ENCODE measurements around the gene PIKFYVE. TPM values are rescaled to one million over a fixed set of nuclear protein-coding genes. Genes with fewer than 3 reads are reported as not detected.

PIKFYVE gene
- total and polyA plus RNA-seq, 2 of the 8 experiments (the other 6 are each of a cell fraction or from before 2014, with no cell fraction given) = 8.8 to 33.5 TPM

GRCh38 chr2:208239770-208240493 is 26.1 kb upstream of the PIKFYVE start:
- H3K36me3 ChIP-seq (ENCODE audit: control insufficient read depth in 2 of 4, insufficient read depth in 4 of 4, low read length in 3 of 4) = peaks cover 25 to 87% (median 59%) of the 10 kb centered on the region in 4 experiments
- H4K5ac ChIP-seq (ENCODE audit: insufficient read length, low read depth, low read length) = no peak overlapping the region
- no peak overlapping the region for H3K4ac ChIP-seq (replicated peaks; ENCODE audit: insufficient read length, low read depth, low read length)
- H3K4me1 ChIP-seq (replicated peaks in 1 of 4; ENCODE audit: control insufficient read depth in 3 of 4, insufficient read depth in 4 of 4, low read length in 3 of 4) = no peaks in the 10 kb centered on the region
- H3K4me2 ChIP-seq (ENCODE audit: insufficient read depth in 1 of 2, low read depth in 2 of 2, low read length in 2 of 2) = no peak overlapping the region
- no peak overlapping the region for H2AK5ac ChIP-seq (ENCODE audit: low read depth, low read length)
- H3K27ac ChIP-seq (ENCODE audit: low read depth, low read length) = no peak overlapping the region
- H3K23me2 ChIP-seq (ENCODE audit: low read depth, low read length) = no peaks in the 10 kb centered on the region
- H3K9me3 ChIP-seq (ENCODE audit: insufficient read depth in 2 of 2, low read depth in 1 of 2, low read length in 1 of 2) = no peaks in the 10 kb centered on the region
- no peaks in the 10 kb centered on the region for H3K79me1 ChIP-seq (ENCODE audit: low read depth, low read length)
- H2AFZ ChIP-seq (ENCODE audit: low read length) = no peak overlapping the region
- WGBS, 2 experiments (ENCODE audit: extremely low coverage in 1 of 2, insufficient coverage in 1 of 2, insufficient read length in 1 of 2, insufficient replicate concordance in 2 of 2, low coverage in 1 of 2, low lambda C conversion rate in 2 of 2, missing lambda C conversion rate in 1 of 2) = 93% methylated on average over 9 of the region's 9 CpGs; no CpG with 5 or more reads in 1 of the 2 experiments
- no peak overlapping the region for H2BK5ac ChIP-seq (ENCODE audit: low read depth, low read length)
- H2BK120ac ChIP-seq (replicated peaks; ENCODE audit: low read depth, low read length) = no peak overlapping the region
- H3K18ac ChIP-seq (ENCODE audit: extremely low read depth, low read length) = no peak overlapping the region
- no peak overlapping the region for H3K9ac ChIP-seq (replicated peaks in 1 of 4; ENCODE audit: extremely low read depth in 1 of 4, low read depth in 3 of 4, low read length in 3 of 4)
- no peak overlapping the region; the same call in 1 of the 2 replicates for H4K8ac ChIP-seq (ENCODE audit: extremely low read depth, insufficient read depth, low read length)
- FAIRE-seq (no peak), DNase-seq (ENCODE audit: low read depth in 1 of 2, low spot score in 2 of 2) (no peak)
- H2BK15ac ChIP-seq (ENCODE audit: low read length) = no peak overlapping the region
- H3K14ac ChIP-seq (ENCODE audit: insufficient read length) = no peak overlapping the region
- no peak overlapping the region for H2BK12ac ChIP-seq (ENCODE audit: low read depth, low read length)
- no peaks in the 10 kb centered on the region for H3K79me2 ChIP-seq (ENCODE audit: control insufficient read depth in 1 of 2, insufficient read depth in 2 of 2, low read length in 2 of 2)
- H3K27me3 ChIP-seq (replicated peaks in 1 of 4; ENCODE audit: control insufficient read depth in 3 of 4, extremely low read depth in 1 of 4, insufficient read depth in 3 of 4, low read length in 3 of 4) = no peaks in the 10 kb centered on the region
- H3K4me3 ChIP-seq (ENCODE audit: extremely low read depth in 1 of 4, insufficient read depth in 2 of 4, low read depth in 3 of 4, low read length in 4 of 4) = no peak overlapping the region
- no peak overlapping the region for H3K56ac ChIP-seq (replicated peaks; ENCODE audit: insufficient read length, low read depth, low read length)
- ChIA-PET CTCF (ENCODE audit: partially characterized antibody) (interaction anchor here (0.8 to 2.3 kb wide), 3 partner anchors 29 to 138 kb away, joined by 3 to 12 read pairs (median 5); no protein-coding TSS in a partner anchor), POLR2A (ENCODE audit: partially characterized antibody) (interaction anchor here (0.9 to 2.8 kb wide), 4 partner anchors 9 to 64 kb away, joined by 3 to 7 read pairs (median 4); no protein-coding TSS in a partner anchor)
- no peak overlapping the region for H3K23ac ChIP-seq (ENCODE audit: insufficient read length)
- peaks cover 0 to 4% of the 10 kb centered on the region in 2 experiments for H4K20me1 ChIP-seq (replicated peaks in 1 of 2; ENCODE audit: control insufficient read depth in 1 of 2, insufficient read depth in 2 of 2, low read length in 2 of 2)
- H2BK20ac ChIP-seq (ENCODE audit: low read length) = no peak overlapping the region
- no peak overlapping the region for H4K91ac ChIP-seq (replicated peaks; ENCODE audit: insufficient read length, low read length)
- TF ChIP-seq SUZ12 (IDR thresholded peaks at IDR 0.05; ENCODE audit: low read length) = no peak
- TF ChIP-seq ASH2L (IDR thresholded peaks at IDR 0.05; ENCODE audit: low read length) = no peak
- no peak for TF ChIP-seq HDAC2 (IDR thresholded peaks at IDR 0.05; ENCODE audit: borderline replicate concordance in 1 of 2, low read depth in 2 of 2, low read length in 2 of 2)
- TF ChIP-seq SP4 (IDR thresholded peaks at IDR 0.05; ENCODE audit: low read length) = no peak
- TF ChIP-seq TAF1 (IDR thresholded peaks at IDR 0.05; ENCODE audit: low read depth, low read length) = no peak
- TF ChIP-seq, protein P1, sequence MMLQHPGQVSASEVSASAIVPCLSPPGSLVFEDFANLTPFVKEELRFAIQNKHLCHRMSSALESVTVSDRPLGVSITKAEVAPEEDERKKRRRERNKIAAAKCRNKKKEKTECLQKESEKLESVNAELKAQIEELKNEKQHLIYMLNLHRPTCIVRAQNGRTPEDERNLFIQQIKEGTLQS (IDR thresholded peaks at IDR 0.05; ENCODE audit: insufficient read depth, low read depth, low read length) = no peak
- TF ChIP-seq NRF1 (IDR thresholded peaks at IDR 0.05; ENCODE audit: low read depth, low read length) = no peak
- TF ChIP-seq GTF2F1 (IDR thresholded peaks at IDR 0.05; ENCODE audit: borderline replicate concordance, low read depth, low read length) = no peak
- TF ChIP-seq CTCF (IDR thresholded peaks at IDR 0.05; ENCODE audit: control extremely low read depth in 1 of 3, insufficient read depth in 1 of 3, low read depth in 1 of 3, low read length in 3 of 3) = no peak
